Trophoblast cell (in vitro differentiated cells and primary cell): ENCODE results near the gene GTSE1.

Source experiments
- DNase-seq, 2 donors: peaks; one replicate each; pipeline ENCODE4 v3.0.0-alpha.2; 2016
- H2AFZ ChIP-seq: 2 replicates; pipeline ENCODE4 v1.6.1; 2013; ENCODE audit warnings: low read length, moderate library complexity, mild to moderate bottlenecking; ENCODE audit not compliant: insufficient read depth, poor library complexity
- H2AK5ac ChIP-seq: 2 replicates; pipeline ENCODE4 v1.6.1; 2013; ENCODE audit warnings: mild to moderate bottlenecking, low read length
- H2BK120ac ChIP-seq: 2 replicates; pipeline ENCODE4 v1.6.1; 2013; ENCODE audit warnings: low read length, mild to moderate bottlenecking, moderate library complexity; ENCODE audit not compliant: insufficient read depth, poor library complexity
- H2BK12ac ChIP-seq: 2 replicates; pipeline ENCODE4 v1.6.1; 2013; ENCODE audit warnings: mild to moderate bottlenecking, low read length, moderate library complexity
- H2BK5ac ChIP-seq: 2 replicates; pipeline ENCODE4 v1.6.1; 2013; ENCODE audit warnings: low read length, low read depth, moderate library complexity, mild to moderate bottlenecking; ENCODE audit not compliant: poor library complexity
- H3K14ac ChIP-seq: 2 replicates; pipeline ENCODE4 v1.6.1; 2013; ENCODE audit warnings: mild to moderate bottlenecking, low read length
- H3K18ac ChIP-seq: 2 replicates; pipeline ENCODE4 v1.6.1; 2013; ENCODE audit warnings: mild to moderate bottlenecking, low read length
- H3K23ac ChIP-seq: 2 replicates; pipeline ENCODE4 v1.6.1; 2013; ENCODE audit warnings: low read length
- H3K27ac ChIP-seq: 2 replicates; pipeline ENCODE4 v1.5.1; 2013; ENCODE audit warnings: low read depth, mild to moderate bottlenecking, inconsistent platforms, low read length, moderate library complexity
- H3K27me3 ChIP-seq: 2 replicates; pipeline ENCODE4 v1.6.1; 2013; ENCODE audit warnings: inconsistent platforms, mild to moderate bottlenecking, low read length, moderate library complexity; ENCODE audit not compliant: insufficient read depth
- H3K36me3 ChIP-seq, 2 experiments: 1 replicate in 1 of 2; 2 replicates in 1 of 2; pipeline ENCODE4 v1.6.1; 2013; ENCODE audit warnings: low read length in 2 of 2, mild to moderate bottlenecking in 2 of 2, moderate library complexity in 1 of 2; ENCODE audit not compliant: insufficient read depth in 2 of 2, control insufficient read depth in 1 of 2
- H3K4ac ChIP-seq: 2 replicates; pipeline ENCODE4 v1.6.1; 2013; ENCODE audit warnings: low read depth, mild to moderate bottlenecking, low read length, moderate library complexity
- H3K4me1 ChIP-seq, 2 experiments: 1 replicate in 1 of 2; 2 replicates in 1 of 2; pipeline ENCODE4 v1.6.1; 2013; ENCODE audit warnings: low read length in 2 of 2, mild to moderate bottlenecking in 2 of 2, moderate library complexity in 1 of 2; ENCODE audit not compliant: insufficient read depth in 2 of 2, control insufficient read depth in 1 of 2
- H3K4me2 ChIP-seq: 2 replicates; pipeline ENCODE4 v1.6.1; 2013; ENCODE audit warnings: inconsistent platforms, mild to moderate bottlenecking, low read length, moderate library complexity
- H3K4me3 ChIP-seq: 2 replicates; pipeline ENCODE4 v1.5.1; 2013; ENCODE audit warnings: mild to moderate bottlenecking, low read depth, low read length, inconsistent platforms
- H3K79me1 ChIP-seq: one replicate; pipeline ENCODE4 v1.6.1; 2013; ENCODE audit warnings: low read length
- H3K79me2 ChIP-seq: 2 replicates; pipeline ENCODE4 v1.6.1; 2013; ENCODE audit warnings: low read length, mild to moderate bottlenecking; ENCODE audit not compliant: control insufficient read depth, insufficient read depth, poor library complexity
- H3K9ac ChIP-seq: 2 replicates; pipeline ENCODE4 v1.6.1; 2013; ENCODE audit warnings: mild to moderate bottlenecking, low read length
- H3K9me3 ChIP-seq: 2 replicates; pipeline ENCODE4 v1.6.1; 2013; ENCODE audit warnings: low read depth, mild to moderate bottlenecking, control low read depth, inconsistent platforms, low read length; ENCODE audit not compliant: insufficient read depth
- H4K12ac ChIP-seq: 2 replicates; pipeline ENCODE4 v1.6.1; 2013; ENCODE audit warnings: low read depth, mild to moderate bottlenecking, low read length, moderate library complexity
- H4K8ac ChIP-seq: 2 replicates; pipeline ENCODE4 v1.6.1; 2013; ENCODE audit warnings: low read depth, mild to moderate bottlenecking, low read length, moderate library complexity
- H4K91ac ChIP-seq: one replicate; pipeline ENCODE4 v1.6.1; 2013; ENCODE audit warnings: low read depth, mild to moderate bottlenecking, low read length, moderate library complexity
- WGBS: extraction: QIAGEN DNeasy Blood & Tissue Kit; methylation state at CpG from one replicate; pipeline ENCODE4 v1.1.7; 2013; ENCODE audit warnings: missing lambda C conversion rate; ENCODE audit not compliant: insufficient read length, insufficient coverage; ENCODE audit errors: extremely low coverage; 5-methylcytosine and 5-hydroxymethylcytosine counted together

Gene GTSE1

DNA sequence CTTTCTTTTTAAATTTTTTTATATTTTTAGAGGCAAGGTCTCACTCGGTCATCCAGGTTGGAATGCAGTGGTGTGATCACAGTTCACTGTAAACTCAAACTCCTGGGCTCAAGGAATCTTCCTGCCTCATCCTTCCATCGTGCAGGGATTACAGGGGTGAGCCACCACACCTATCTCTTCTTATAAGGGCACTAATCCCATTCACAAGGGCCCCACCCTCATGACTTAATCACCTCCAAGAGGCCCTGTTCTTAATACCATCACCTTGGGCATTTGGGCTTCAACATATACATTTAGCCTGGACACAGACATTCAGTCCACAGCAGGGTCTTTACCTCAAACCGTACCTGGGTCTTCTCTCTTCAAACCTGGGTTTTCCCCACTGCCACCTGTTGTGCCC is 4.5 kb upstream of the GTSE1 start:
- Histone ChIP-seq H3K14ac (no peak overlapping the region), H3K4me1 (peaks cover 6% of the 10 kb centered on the region in 2 experiments), H3K4me2 (no peak overlapping the region), H3K4ac (no peak overlapping the region), H3K79me1 (peaks cover 8% of the 10 kb centered on the region), H2BK12ac (no peak overlapping the region), H3K23ac (no peak overlapping the region), H3K9ac (no peak overlapping the region), H3K9me3 (peaks cover 1% of the 10 kb centered on the region), H3K18ac (no peak overlapping the region), H2AK5ac (no peak overlapping the region), H3K79me2 (peaks cover 7% of the 10 kb centered on the region), H3K27me3 (no peaks in the 10 kb centered on the region), H3K4me3 (no peak overlapping the region), H2BK5ac (no peak overlapping the region), H4K8ac (no peak overlapping the region), H3K27ac (no peak overlapping the region), H3K36me3 (peaks cover 16 to 31% of the 10 kb centered on the region in 2 experiments), H4K91ac (no peak overlapping the region), H2BK120ac (no peak overlapping the region), H2AFZ (no peak overlapping the region), H4K12ac (no peak overlapping the region)
- WGBS: no CpG with 5 or more reads among the region's 3 CpGs
- no peak for DNase-seq

DNA sequence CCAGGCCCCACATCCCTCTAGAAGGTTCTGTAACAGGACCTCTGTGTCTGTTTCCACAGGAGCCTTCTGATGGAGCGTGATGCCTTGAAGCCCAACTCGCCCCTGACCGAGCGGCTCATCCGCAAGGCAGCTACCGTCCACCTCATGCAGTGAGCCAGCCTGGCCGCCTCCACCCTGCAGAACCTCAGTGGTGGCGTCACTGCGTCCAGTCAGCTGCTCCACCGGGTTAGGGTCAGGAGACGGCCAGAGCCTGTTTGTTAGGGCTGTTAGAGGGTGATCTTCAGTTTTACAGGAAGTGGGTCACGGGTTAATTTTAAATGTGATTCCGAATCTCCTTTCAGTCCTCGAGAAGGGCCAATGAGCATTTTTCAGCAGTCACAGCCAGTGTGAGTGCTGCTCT is 3.9 kb upstream of the GTSE1 start:
- Histone ChIP-seq H4K8ac (no peak overlapping the region), H3K23ac (no peak overlapping the region), H2BK12ac (no peak overlapping the region), H4K12ac (no peak overlapping the region), H3K79me1 (peaks cover 10% of the 10 kb centered on the region), H3K4me2 (no peak overlapping the region), H3K4me3 (no peak overlapping the region), H2BK5ac (no peak overlapping the region), H2BK120ac (no peak overlapping the region), H3K27ac (no peak overlapping the region), H3K79me2 (peaks cover 9% of the 10 kb centered on the region), H3K27me3 (no peaks in the 10 kb centered on the region), H3K9me3 (peaks cover 1% of the 10 kb centered on the region), H4K91ac (no peak overlapping the region), H3K9ac (no peak overlapping the region), H3K14ac (no peak overlapping the region), H3K18ac (no peak overlapping the region), H3K4me1 (peaks cover 6% of the 10 kb centered on the region in 2 experiments), H3K4ac (no peak overlapping the region), H2AK5ac (no peak overlapping the region), H2AFZ (no peak overlapping the region), H3K36me3 (peaks cover 11 to 28% of the 10 kb centered on the region in 2 experiments)
- WGBS: no CpG with 5 or more reads among the region's 14 CpGs
- DNase-seq: no peak

- peak in 1 of 2 donors; percentile 21 for DNase-seq
- H2BK12ac ChIP-seq: no peak overlapping the region
- H3K79me1 ChIP-seq: peaks cover 10% of the 10 kb centered on the region
- no peak overlapping the region for H3K23ac ChIP-seq
- H3K27me3 ChIP-seq: no peaks in the 10 kb centered on the region
- H2AK5ac ChIP-seq: no peak overlapping the region
- peaks cover 10 to 30% of the 10 kb centered on the region in 2 experiments for H3K36me3 ChIP-seq
- H3K9me3 ChIP-seq: peaks cover 1% of the 10 kb centered on the region
- no peak overlapping the region for H3K4me2 ChIP-seq
- no peak overlapping the region for H3K4ac ChIP-seq
- H2BK5ac ChIP-seq: no peak overlapping the region
- no CpG with 5 or more reads among the region's 11 CpGs for WGBS
- peaks cover 6 to 8% of the 10 kb centered on the region in 2 experiments for H3K4me1 ChIP-seq
- H3K14ac ChIP-seq: no peak overlapping the region
- H2AFZ ChIP-seq: no peak overlapping the region
- H3K18ac ChIP-seq: no peak overlapping the region
- no peak overlapping the region for H4K12ac ChIP-seq
- H2BK120ac ChIP-seq: no peak overlapping the region
- H3K79me2 ChIP-seq: peaks cover 9% of the 10 kb centered on the region
- no peak overlapping the region for H4K8ac ChIP-seq
- no peak overlapping the region for H3K27ac ChIP-seq
- H3K9ac ChIP-seq: no peak overlapping the region
- H3K4me3 ChIP-seq: no peak overlapping the region
- H4K91ac ChIP-seq: no peak overlapping the region
Observed at GRCh38 chr22:46293577-46294260, 3.0 kb upstream of the GTSE1 start.

DNA sequence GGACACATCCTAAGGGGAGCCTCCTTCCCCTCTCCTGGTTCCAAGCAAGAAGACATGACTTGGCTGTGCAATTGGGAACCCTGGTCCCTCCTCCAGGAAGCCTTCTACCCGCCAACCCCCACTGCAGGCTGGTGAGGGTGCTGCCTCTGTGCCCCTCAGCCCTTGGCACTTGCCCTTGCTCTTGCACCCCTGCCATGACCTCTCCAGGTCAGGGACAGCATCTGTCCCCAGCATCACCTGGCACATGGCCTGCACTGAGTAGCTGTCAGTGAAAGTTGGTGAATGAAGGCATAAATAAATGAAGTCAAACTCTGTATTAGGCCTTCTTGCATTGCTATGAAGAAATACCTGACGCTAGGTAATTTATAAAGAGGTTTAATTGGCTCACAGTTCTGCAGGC is 1.9 kb upstream of the GTSE1 start:
- Histone ChIP-seq H4K12ac (no peak overlapping the region), H3K36me3 (peaks cover 8 to 29% of the 10 kb centered on the region in 2 experiments), H2BK120ac (no peak overlapping the region), H3K4me2 (no peak overlapping the region), H2BK12ac (no peak overlapping the region), H3K27ac (no peak overlapping the region), H4K91ac (no peak overlapping the region), H2BK5ac (no peak overlapping the region), H3K9me3 (peaks cover 1% of the 10 kb centered on the region), H3K18ac (no peak overlapping the region), H3K79me2 (peaks cover 9% of the 10 kb centered on the region), H3K23ac (no peak overlapping the region), H3K79me1 (peaks cover 10% of the 10 kb centered on the region), H2AFZ (no peak overlapping the region), H3K9ac (no peak overlapping the region), H3K27me3 (no peaks in the 10 kb centered on the region), H3K4me1 (peaks cover 6 to 10% of the 10 kb centered on the region in 2 experiments), H3K4me3 (no peak overlapping the region), H4K8ac (no peak overlapping the region), H2AK5ac (no peak overlapping the region), H3K14ac (no peak overlapping the region), H3K4ac (no peak overlapping the region)
- no CpG with 5 or more reads among the region's 2 CpGs for WGBS
- DNase-seq: no peak
